WERI-Rb-1 (cell line): ENCODE measurements around the gene TAF5.
"Not testable (repeated sequence)": the region's sequence is repeated elsewhere in the genome, so short reads cannot be mapped to it uniquely, and the experiment has no call there.

Experiments
- DNase-seq: peaks from one replicate; pipeline ENCODE4 v3.0.0-alpha.2; 2020
- H3K27ac ChIP-seq: fragments of 250-450 bp; sonication (Bioruptor Pico); 2 replicates; pipeline ENCODE4 v1.5.1; 2020; ENCODE audit warnings: mild to moderate bottlenecking, moderate library complexity
- H3K27me3 ChIP-seq: fragments of 250-450 bp; sonication (Bioruptor Pico); 2 replicates; pipeline ENCODE4 v1.5.1; 2021; ENCODE audit warnings: mild to moderate bottlenecking, low read depth, moderate library complexity; ENCODE audit not compliant: insufficient read depth, severe bottlenecking
- H3K36me3 ChIP-seq: fragments of 250-450 bp; sonication (Bioruptor Pico); 2 replicates; pipeline ENCODE4 v1.5.1; 2020; ENCODE audit warnings: mild to moderate bottlenecking, moderate library complexity
- H3K4me3 ChIP-seq: 2 replicates; pipeline ENCODE4 v1.5.1; 2011; ENCODE audit warnings: low read depth, mild to moderate bottlenecking, control low read depth, low read length
- H3K9me3 ChIP-seq: fragments of 250-450 bp; sonication (Bioruptor Pico); 2 replicates; pipeline ENCODE4 v1.5.1; 2021; ENCODE audit warnings: mild to moderate bottlenecking, moderate library complexity; ENCODE audit not compliant: severe bottlenecking
- TF ChIP-seq, protein P1 (sequence below): IDR thresholded peaks from 2 replicates; pipeline ENCODE4 v1.5.1; 2011; ENCODE audit warnings: low read depth, mild to moderate bottlenecking, control low read depth, inconsistent platforms, low read length

The TAF5 gene

DNA sequence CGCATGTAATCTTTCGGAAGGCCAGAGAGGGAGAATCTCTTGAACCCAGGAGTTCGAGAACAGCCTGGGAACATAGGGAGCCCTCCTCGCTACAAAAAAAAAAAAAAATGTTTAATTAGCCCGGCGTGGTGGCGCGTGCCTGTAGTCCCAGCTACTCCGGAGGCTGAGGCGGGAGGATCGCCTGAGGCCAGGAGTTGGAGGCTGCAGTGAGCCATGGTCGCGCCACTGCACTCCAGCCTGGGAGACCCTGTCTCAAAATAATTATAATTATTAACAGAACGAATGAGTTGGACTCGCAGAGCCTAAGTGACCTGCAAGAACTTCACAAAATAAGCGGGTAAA lies 17.6 kb upstream of the TAF5 start:
- peak overlapping the region; percentile 93 for H3K4me3 ChIP-seq
- no peaks in the 10 kb centered on the region for H3K9me3 ChIP-seq
- TF ChIP-seq, protein P1, sequence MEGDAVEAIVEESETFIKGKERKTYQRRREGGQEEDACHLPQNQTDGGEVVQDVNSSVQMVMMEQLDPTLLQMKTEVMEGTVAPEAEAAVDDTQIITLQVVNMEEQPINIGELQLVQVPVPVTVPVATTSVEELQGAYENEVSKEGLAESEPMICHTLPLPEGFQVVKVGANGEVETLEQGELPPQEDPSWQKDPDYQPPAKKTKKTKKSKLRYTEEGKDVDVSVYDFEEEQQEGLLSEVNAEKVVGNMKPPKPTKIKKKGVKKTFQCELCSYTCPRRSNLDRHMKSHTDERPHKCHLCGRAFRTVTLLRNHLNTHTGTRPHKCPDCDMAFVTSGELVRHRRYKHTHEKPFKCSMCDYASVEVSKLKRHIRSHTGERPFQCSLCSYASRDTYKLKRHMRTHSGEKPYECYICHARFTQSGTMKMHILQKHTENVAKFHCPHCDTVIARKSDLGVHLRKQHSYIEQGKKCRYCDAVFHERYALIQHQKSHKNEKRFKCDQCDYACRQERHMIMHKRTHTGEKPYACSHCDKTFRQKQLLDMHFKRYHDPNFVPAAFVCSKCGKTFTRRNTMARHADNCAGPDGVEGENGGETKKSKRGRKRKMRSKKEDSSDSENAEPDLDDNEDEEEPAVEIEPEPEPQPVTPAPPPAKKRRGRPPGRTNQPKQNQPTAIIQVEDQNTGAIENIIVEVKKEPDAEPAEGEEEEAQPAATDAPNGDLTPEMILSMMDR, result no peak
- H3K36me3 ChIP-seq, result peaks cover 40% of the 10 kb centered on the region
- DNase-seq, result no peak
- peak overlapping the region; percentile 92 for H3K27ac ChIP-seq
- no peaks in the 10 kb centered on the region for H3K27me3 ChIP-seq

DNA sequence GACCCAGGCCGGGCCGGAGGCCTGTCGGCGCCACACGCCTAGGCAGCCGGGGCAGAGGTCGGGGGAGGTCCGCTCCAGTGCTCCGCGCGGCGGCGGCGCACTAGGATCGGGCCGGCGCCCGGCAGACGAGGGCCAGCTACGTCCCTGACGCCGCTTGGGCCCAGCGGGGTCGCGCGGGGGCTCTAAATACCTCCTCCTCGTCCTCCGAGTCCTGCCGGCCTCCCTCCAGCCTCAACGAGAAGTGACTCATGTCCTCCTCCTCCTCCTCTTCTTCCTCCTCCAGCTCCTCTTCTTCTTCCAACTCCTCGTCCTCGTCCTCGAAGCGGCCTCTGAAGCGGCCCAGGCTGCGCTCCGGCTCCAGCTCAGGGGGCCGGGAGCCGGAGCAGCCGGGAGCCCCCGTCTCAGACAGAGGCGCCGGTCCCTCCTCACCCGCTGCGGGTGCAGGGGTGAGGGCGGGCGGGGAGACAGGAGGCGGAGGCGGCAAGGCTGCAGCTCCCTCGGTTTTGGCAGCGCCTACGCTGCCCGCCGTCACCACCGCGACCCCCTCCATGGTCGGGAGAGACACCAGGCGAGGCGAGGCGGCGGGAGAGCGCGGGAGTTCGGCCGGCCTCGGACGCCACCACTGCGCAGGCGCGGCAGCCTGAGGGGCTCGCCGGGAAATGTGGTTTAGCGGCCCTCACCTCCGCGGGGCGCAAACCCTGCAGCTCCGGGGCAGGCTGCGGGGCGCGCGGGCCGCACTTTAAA lies 17.1 kb upstream of the TAF5 start, which contains the start of gene PCGF6:
Gene PCGF6, minus strand, starts transcription at position 624 of the 744 bp plus-strand sequence. Its CDS starts 74 bp downstream, at position 550.
- Histone ChIP-seq H3K27me3 (no peaks in the 10 kb centered on the region), H3K9me3 (no peaks in the 10 kb centered on the region), H3K27ac (peak within 1 kb of the TSS; percentile 92), H3K36me3 (peaks cover 34% of the 10 kb centered on the region), H3K4me3 (peak within 1 kb of the TSS; percentile 93)
- peak; percentile 90 for DNase-seq
- TF ChIP-seq, protein P1, result 0 out of 2 replicates have a peak, but pooled peaks have one; percentile 5

DNA sequence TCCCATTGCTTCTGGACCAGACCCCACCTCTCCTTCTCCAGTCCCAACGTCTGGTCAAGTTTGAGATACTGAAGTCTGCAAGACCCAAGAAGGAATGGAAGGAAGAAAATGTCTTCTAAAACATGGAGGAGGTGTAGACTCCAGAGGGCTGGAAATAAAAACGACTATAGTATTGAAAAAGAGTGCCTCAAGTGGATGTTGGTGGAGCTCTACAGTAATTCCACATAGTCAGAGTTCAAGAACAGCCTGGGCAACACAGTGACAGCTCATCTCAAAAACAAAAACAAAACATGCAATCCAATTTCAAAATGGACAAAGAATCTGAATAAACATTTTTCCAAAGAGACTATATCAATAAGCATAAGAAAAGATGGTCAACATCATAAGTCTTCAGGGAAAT lies 14.5 kb upstream of the TAF5 start:
- Histone ChIP-seq H3K4me3 (no peak overlapping the region), H3K36me3 (peaks cover 8% of the 10 kb centered on the region), H3K27me3 (no peaks in the 10 kb centered on the region), H3K9me3 (no peaks in the 10 kb centered on the region), H3K27ac (no peak overlapping the region)
- TF ChIP-seq, protein P1, result no peak
- DNase-seq, result no peak

DNA sequence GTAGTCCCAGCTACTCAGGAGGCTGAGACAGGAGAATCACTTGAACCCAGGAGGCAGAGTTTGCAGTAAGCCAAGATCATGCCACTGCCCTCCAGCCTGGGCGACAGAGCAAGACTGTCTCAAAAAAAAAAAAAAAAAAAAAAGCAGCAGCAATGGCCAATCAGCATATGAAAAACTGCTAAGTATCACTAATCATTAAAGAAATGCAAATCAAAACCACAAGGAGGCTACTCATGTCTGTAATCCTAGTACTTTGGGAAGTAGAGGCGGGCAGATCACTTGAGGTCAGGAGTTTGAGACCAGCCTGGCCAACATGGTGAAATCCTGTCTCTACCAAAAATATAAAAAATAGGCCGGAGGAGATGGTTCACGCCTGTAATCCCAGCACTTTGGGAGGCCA lies 13.2 kb upstream of the TAF5 start:
- not testable (repeated sequence) for H3K27me3 ChIP-seq, DNase-seq, H3K27ac ChIP-seq, H3K9me3 ChIP-seq, H3K36me3 ChIP-seq, H3K4me3 ChIP-seq

DNA sequence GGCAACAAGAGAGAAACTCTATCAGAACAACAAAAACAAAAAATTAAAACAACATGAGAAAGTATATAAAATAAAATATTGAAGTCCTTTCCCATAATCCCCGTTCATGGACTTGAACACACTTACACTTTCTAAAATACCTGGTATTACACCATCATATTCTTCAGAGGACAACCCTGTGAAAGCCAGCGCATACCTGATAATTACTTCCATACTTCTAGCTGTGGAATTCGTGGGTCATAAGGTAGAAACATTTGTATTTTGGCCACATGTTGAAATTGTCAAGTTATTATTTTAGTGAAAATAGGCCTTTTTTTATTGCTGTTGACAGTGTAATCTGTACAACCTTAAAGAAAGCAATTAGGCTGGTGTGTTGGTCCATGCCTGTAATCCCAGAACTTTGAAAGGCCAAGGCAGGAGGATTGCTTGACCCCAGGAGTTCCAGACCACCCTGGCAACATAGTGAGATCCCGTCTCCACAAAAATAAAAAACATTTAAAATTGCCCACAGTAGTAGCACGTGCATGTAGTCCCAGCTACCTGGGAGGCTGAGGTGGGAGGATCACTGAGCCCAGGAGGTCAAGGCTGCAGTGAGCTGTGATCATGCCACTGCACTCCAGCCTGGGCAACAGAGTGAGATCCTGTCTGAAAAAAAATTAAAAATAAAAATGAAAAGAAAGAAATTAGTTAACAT lies 11.7 kb upstream of the TAF5 start:
- DNase-seq, result no peak
- Histone ChIP-seq H3K9me3 (no peaks in the 10 kb centered on the region), H3K27me3 (no peaks in the 10 kb centered on the region), H3K36me3 (no peaks in the 10 kb centered on the region), H3K4me3 (no peak overlapping the region), H3K27ac (no peak overlapping the region)
- TF ChIP-seq, protein P1, result no peak

DNA sequence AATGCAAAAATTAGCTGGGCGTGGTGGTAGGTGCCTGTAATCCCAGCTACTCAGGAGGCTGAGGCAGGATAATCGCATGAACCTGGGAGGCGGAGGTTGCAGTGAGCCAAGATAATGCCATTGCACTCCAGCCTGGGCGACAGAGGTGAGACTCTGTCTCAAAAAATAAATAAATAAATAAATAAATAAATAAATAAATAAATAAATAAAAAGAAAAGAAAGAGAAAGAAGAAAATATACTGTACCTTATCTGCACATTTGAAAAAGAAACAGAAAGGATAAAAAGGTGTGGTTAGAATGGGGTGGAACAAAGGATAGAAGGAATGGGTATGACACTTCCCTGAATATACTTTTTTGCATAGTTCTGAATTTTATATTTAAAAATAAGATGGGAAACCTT lies 8.3 kb upstream of the TAF5 start:
- not testable (repeated sequence) for H3K4me3 ChIP-seq, H3K9me3 ChIP-seq, H3K36me3 ChIP-seq, H3K27ac ChIP-seq, H3K27me3 ChIP-seq, DNase-seq

DNA sequence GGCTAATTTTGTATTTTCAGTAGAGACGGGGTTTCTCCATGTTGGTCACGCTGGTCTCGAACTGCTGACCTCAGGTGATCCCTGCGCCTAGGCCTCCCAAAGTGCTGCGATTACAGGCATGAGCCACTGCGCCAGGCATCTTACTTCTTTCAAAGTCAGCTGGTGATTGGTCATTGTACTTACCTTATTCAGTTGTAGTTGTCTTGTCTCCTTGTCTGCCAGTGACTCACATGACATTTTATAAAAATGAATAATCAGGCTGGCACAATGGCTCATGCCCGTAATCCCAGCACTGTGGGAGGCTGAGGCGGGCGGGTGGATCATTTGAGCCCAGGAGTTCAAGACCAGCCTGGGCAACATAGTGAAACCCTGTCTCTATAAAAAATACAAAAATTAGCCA lies 7.0 kb upstream of the TAF5 start:
- not testable (repeated sequence) for H3K36me3 ChIP-seq, DNase-seq, H3K4me3 ChIP-seq, H3K9me3 ChIP-seq, H3K27ac ChIP-seq, H3K27me3 ChIP-seq
